Measurements from ENCODE around the gene POU6F2.

Gene POU6F2

GRCh38 chr7:39102234-39102633, 124.5 kb downstream of the POU6F2 start:
- TF ChIP-seq EGR1 (IDR thresholded peaks at IDR 0.05) (no peak), REST (IDR thresholded peaks at IDR 0.05; ENCODE audit: low read depth) (no peak), EP300 (IDR thresholded peaks at IDR 0.05; ENCODE audit: borderline replicate concordance) (no peak), CEBPB (IDR thresholded peaks at IDR 0.05) (no peak), TEAD4 (IDR thresholded peaks at IDR 0.05) (no peak), USF1 (IDR thresholded peaks at IDR 0.05) (no peak), FOXM1 (IDR thresholded peaks at IDR 0.05; ENCODE audit: borderline replicate concordance, low read depth) (no peak), TAF1 (IDR thresholded peaks at IDR 0.05; ENCODE audit: low read depth) (no peak), NFIC (IDR thresholded peaks at IDR 0.05) (no peak)

GRCh38 chr7:39105720-39106119, 128.0 kb downstream of the POU6F2 start:
- TF ChIP-seq REST (IDR thresholded peaks at IDR 0.05; ENCODE audit: low read depth) (no peak), USF1 (IDR thresholded peaks at IDR 0.05) (no peak), TEAD4 (IDR thresholded peaks at IDR 0.05) (no peak), NFIC (IDR thresholded peaks at IDR 0.05) (no peak), ZBTB7A (IDR thresholded peaks at IDR 0.05; ENCODE audit: low read depth) (no peak), TCF12 (IDR thresholded peaks at IDR 0.05; ENCODE audit: low read depth) (no peak), FOXM1 (IDR thresholded peaks at IDR 0.05; ENCODE audit: borderline replicate concordance, low read depth) (no peak), RAD21 (IDR thresholded peaks at IDR 0.05; ENCODE audit: low read depth) (no peak), YY1 (IDR thresholded peaks at IDR 0.05; ENCODE audit: low read depth) (no peak), EGR1 (IDR thresholded peaks at IDR 0.05) (no peak)

GRCh38 chr7:39125846-39126245, 148.1 kb downstream of the POU6F2 start:
- TF ChIP-seq ZBTB7A (IDR thresholded peaks at IDR 0.05; ENCODE audit: low read depth) (no peak), EGR1 (IDR thresholded peaks at IDR 0.05) (no peak)

GRCh38 chr7:39127058-39127457, 149.3 kb downstream of the POU6F2 start:
- TF ChIP-seq YY1 (IDR thresholded peaks at IDR 0.05; ENCODE audit: low read depth) (no peak), NFIC (IDR thresholded peaks at IDR 0.05) (no peak), ZBTB7A (IDR thresholded peaks at IDR 0.05; ENCODE audit: low read depth) (no peak), EP300 (IDR thresholded peaks at IDR 0.05; ENCODE audit: borderline replicate concordance) (no peak)

- no peak for TF ChIP-seq CREB1 (IDR thresholded peaks at IDR 0.05; ENCODE audit: low read depth)
- no peak for TF ChIP-seq MAX (IDR thresholded peaks at IDR 0.05)
- TF ChIP-seq REST (IDR thresholded peaks at IDR 0.05; ENCODE audit: low read depth): no peak
- TF ChIP-seq USF1 (IDR thresholded peaks at IDR 0.05): no peak
- no peak for TF ChIP-seq ZBTB7A (IDR thresholded peaks at IDR 0.05; ENCODE audit: low read depth)
- TF ChIP-seq NFIC (IDR thresholded peaks at IDR 0.05): no peak
- no peak for TF ChIP-seq TCF12 (IDR thresholded peaks at IDR 0.05; ENCODE audit: low read depth)
- no peak for TF ChIP-seq EP300 (IDR thresholded peaks at IDR 0.05; ENCODE audit: borderline replicate concordance)
- TF ChIP-seq TEAD4 (IDR thresholded peaks at IDR 0.05): no peak
Measured at GRCh38 chr7:39128287-39128843, 150.7 kb downstream of the POU6F2 start.
